Calu3 (cell line): Measurements from ENCODE around the gene RPS27L. TPM values are rescaled to one million over a fixed set of nuclear protein-coding genes. Genes with fewer than 3 reads are reported as not detected.

ENCODE experiments used
- BruUV-seq: library from RNA; stranded (reverse); fragments of 400-500 nt; replicated peaks from 2 replicates; lab custom pipeline; 2021; lab: Mats Ljungman, UMichigan
- CTCF ChIA-PET: fragments of 300-600 bp; sonication (Branson Sonifier 250); formaldehyde crosslinking; loops from one replicate; lab custom pipeline; 2022; ENCODE audit warnings: antibody characterized with exemption; lab: Charles Lee
- DNase-seq: peaks from one replicate; pipeline ENCODE4 v3.0.0; 2022
- H3K27ac Mint-ChIP-seq: one replicate; pipeline ENCODE4 v1.8.0; 2022; ENCODE audit warnings: mixed read lengths; ENCODE audit not compliant: unreplicated experiment
- H3K27me3 Mint-ChIP-seq: one replicate; pipeline ENCODE4 v1.8.0; 2022; ENCODE audit warnings: mixed read lengths; ENCODE audit not compliant: unreplicated experiment
- H3K36me3 Mint-ChIP-seq: one replicate; pipeline ENCODE4 v1.8.0; 2022; ENCODE audit warnings: mild to moderate bottlenecking, moderate library complexity, mixed read lengths; ENCODE audit not compliant: insufficient read depth, unreplicated experiment
- H3K4me1 Mint-ChIP-seq: one replicate; pipeline ENCODE4 v1.8.0; 2022; ENCODE audit warnings: mild to moderate bottlenecking, low read depth, mixed read lengths; ENCODE audit not compliant: unreplicated experiment
- H3K4me3 Mint-ChIP-seq: one replicate; pipeline ENCODE4 v1.8.0; 2022; ENCODE audit warnings: mild to moderate bottlenecking, low read depth, moderate library complexity, mixed read lengths; ENCODE audit not compliant: unreplicated experiment
- H3K9me3 Mint-ChIP-seq: one replicate; pipeline ENCODE4 v1.8.0; 2022; ENCODE audit warnings: low read depth, mixed read lengths; ENCODE audit not compliant: unreplicated experiment
- CTCF ChIP-seq: fragments of 200-600 bp; IDR thresholded peaks from one replicate; pipeline ENCODE4 v1.8.0; 2022; ENCODE audit warnings: antibody characterized with exemption; ENCODE audit not compliant: unreplicated experiment
- intact Hi-C: fragments of 100-400 bp; cut with micrococcal nuclease; formaldehyde crosslinking; loops from one replicate; pipeline ENCODE4 v1.10.0; 2022; ENCODE audit not compliant: unreplicated experiment
- total RNA-seq: library from RNA; stranded (reverse); gene quantifications from 2 replicates; pipeline ENCODE4 v1.2.3, GENCODE V29; 2022

Gene RPS27L
- total RNA-seq, 1 experiment from 2014 or later = 64.4 TPM

DNA sequence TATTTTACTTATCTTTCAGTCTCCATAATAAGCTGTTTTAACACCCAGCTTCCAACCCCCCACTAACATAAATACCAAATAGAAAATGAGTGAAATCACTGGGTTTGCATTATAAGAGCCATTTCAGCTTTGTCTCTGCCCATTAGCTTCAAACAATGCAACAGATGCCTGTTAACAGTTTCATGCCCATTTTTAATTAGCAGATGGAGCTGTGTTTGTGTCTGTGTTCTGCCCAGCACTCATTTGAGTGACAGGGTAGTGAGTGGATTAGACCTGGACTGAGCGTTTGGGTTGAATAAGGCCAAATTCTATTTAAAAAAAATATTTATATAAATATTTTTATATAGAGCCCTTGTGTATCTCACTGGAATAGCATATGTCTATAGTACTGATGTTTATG is 39.6 kb upstream of the RPS27L start:
- no peaks in the 10 kb centered on the region for H3K9me3 Mint-ChIP-seq
- peaks cover 5% of the 10 kb centered on the region for H3K4me1 Mint-ChIP-seq
- CTCF ChIA-PET = no interaction called here
- no peak overlapping the region for H3K27ac Mint-ChIP-seq
- no peak overlapping the region for H3K4me3 Mint-ChIP-seq
- no peak for DNase-seq
- intact Hi-C loops = no loop called here
- no peaks in the 10 kb centered on the region for H3K36me3 Mint-ChIP-seq
- no peaks in the 10 kb centered on the region for H3K27me3 Mint-ChIP-seq
- BruUV-seq = no TSS peak
- no peak for TF ChIP-seq CTCF

DNA sequence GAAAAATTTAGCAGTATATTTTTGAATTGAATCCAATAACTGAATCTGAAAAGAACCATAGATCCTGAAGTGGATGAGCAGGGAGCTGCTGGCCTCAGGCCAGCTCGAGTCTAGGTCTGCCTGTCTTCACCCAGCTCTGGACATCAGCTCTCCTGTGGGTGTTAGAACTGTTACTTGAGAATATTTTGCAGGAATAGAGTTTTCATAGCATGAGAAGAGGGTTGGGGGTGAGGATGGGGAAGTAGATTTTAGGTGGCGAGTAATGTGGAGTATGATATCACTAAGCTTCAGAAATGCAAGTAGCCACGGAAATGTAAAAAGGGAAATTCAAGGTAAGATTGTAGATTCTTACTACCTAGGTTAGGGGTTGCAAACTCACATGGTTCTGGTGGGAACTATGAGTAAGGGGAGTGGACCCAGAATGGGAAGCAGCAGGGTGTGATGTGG is 38.3 kb upstream of the RPS27L start:
- Mint-ChIP-seq H3K4me3 (no peak overlapping the region), H3K4me1 (peaks cover 15% of the 10 kb centered on the region), H3K27ac (no peak overlapping the region), H3K27me3 (no peaks in the 10 kb centered on the region), H3K9me3 (no peaks in the 10 kb centered on the region), H3K36me3 (no peaks in the 10 kb centered on the region)
- TF ChIP-seq CTCF = no peak
- DNase-seq = no peak
- intact Hi-C loops = no loop called here
- CTCF ChIA-PET = interaction anchor here (1.2 kb wide), 1 partner anchor 10 kb away, joined by 3 read pairs; no protein-coding TSS in a partner anchor
- no TSS peak for BruUV-seq

GRCh38 chr15:63194880-63195568 is 37.7 kb upstream of the RPS27L start:
- intact Hi-C loops = no loop called here
- BruUV-seq = no TSS peak
- CTCF ChIA-PET = interaction anchor here (1.1 to 1.2 kb wide), 2 partner anchors 11 to 16 kb away, joined by 3 to 4 read pairs; no protein-coding TSS in a partner anchor
- Mint-ChIP-seq H3K27me3 (no peaks in the 10 kb centered on the region), H3K4me1 (peaks cover 20% of the 10 kb centered on the region), H3K9me3 (no peaks in the 10 kb centered on the region), H3K27ac (no peak overlapping the region), H3K4me3 (no peak overlapping the region), H3K36me3 (peaks cover 4% of the 10 kb centered on the region)
- no peak for DNase-seq
- no peak for TF ChIP-seq CTCF

DNA sequence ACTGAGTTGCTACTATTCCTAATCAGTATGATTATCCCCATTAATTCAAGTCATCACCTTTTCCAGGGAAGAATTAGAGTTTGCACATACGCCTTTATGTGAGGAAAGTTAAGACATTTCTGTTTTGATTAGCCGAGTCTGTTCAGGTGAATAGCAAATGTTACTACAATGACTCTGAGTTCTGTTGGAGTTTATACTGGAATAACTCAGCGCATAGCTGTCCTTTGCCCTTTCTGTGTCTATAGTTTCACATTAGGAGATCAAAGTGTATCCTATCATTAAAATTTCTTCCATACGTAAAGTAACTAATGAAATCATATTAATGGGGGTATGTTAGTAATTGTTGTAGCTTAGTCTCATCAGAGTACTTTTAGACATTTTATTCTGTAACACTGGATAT is 37.0 kb upstream of the RPS27L start:
- CTCF ChIA-PET = interaction anchor here (0.6 to 1.2 kb wide), 3 partner anchors 12 to 374 kb away, joined by 3 to 4 read pairs (median 3); no protein-coding TSS in a partner anchor
- Mint-ChIP-seq H3K27me3 (no peaks in the 10 kb centered on the region), H3K27ac (no peak overlapping the region), H3K9me3 (no peaks in the 10 kb centered on the region), H3K36me3 (peaks cover 11% of the 10 kb centered on the region), H3K4me1 (peaks cover 20% of the 10 kb centered on the region), H3K4me3 (no peak overlapping the region)
- no TSS peak for BruUV-seq
- intact Hi-C loops = no loop called here
- no peak for TF ChIP-seq CTCF
- DNase-seq = no peak
